ENCODE data around the gene FPR2. TPM values are rescaled to one million over a fixed set of nuclear protein-coding genes. Genes with fewer than 3 reads are reported as not detected.

FPR2 gene
- polyA plus RNA-seq, 3 donors: 36.2 to 108 (median 70.3) TPM

DNA sequence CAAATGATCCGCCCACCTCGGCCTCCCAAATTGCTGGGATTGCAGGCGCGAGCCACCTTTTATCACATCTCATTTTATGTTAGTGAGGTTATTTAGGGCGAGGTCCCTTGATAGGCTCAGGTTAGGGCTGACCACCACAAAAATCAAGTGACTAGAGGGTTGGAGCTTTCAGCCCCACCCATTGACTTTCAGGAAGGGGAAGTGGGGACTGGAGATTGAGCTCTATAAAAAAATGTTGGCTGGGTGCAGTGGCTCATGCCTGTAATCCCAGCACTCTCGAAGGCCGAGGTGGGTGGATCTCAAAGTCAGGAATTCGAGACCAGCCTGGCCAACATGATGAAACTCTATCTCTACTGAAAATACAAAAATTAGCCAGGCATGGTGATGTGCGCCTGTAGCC, 54.1 kb downstream of the FPR2 start:
- Mint-ChIP-seq H3K9me3 (peaks cover 0 to 6% (median 3%) of the 10 kb centered on the region in 7 donors), H3K36me3 (peaks cover 5% of the 10 kb centered on the region in 2 donors), H3K4me1 (peaks cover 78% of the 10 kb centered on the region), H3K27ac (peak overlapping the region; percentile 59 to 94 (median 80)), H3K4me3 (no peak overlapping the region), H3K27me3 (ENCODE audit: low read depth in 3 of 3) (peaks cover 0 to 8% (median 2%) of the 10 kb centered on the region in 3 donors)
- 0% methylated on average over 2 of the region's 9 CpGs for WGBS (ENCODE audit: insufficient coverage)
- Histone ChIP-seq H2AFZ (ENCODE audit: insufficient read depth, low read depth, low read length, poor library complexity, severe bottlenecking) (no peak overlapping the region), H4K20me1 (ENCODE audit: insufficient read depth, low read length) (no peaks in the 10 kb centered on the region), H3K4me2 (replicated peaks; ENCODE audit: extremely low read depth, low read length, poor library complexity, severe bottlenecking) (no peak overlapping the region), H3K27ac (ENCODE audit: low read depth in 1 of 2, low read length in 2 of 2) (peak overlapping the region; percentile 17 to 85), H3K9me3 (replicated peaks in 1 of 2; ENCODE audit: control insufficient read depth in 1 of 2, insufficient read depth in 1 of 2, low read length in 2 of 2) (peaks cover 0 to 3% of the 10 kb centered on the region in 2 donors), H3K4me3 (replicated peaks in 1 of 3; ENCODE audit: low read depth in 2 of 3, low read length in 3 of 3) (no peak overlapping the region), H3K9ac (ENCODE audit: insufficient read depth, low read length, poor library complexity, severe bottlenecking) (no peak overlapping the region), H3K79me2 (ENCODE audit: insufficient read depth, low read length) (no peaks in the 10 kb centered on the region), H3K27me3 (ENCODE audit: control insufficient read depth in 2 of 2, insufficient read depth in 2 of 2, low read length in 2 of 2) (no peaks in the 10 kb centered on the region), H3K4me1 (ENCODE audit: control insufficient read depth in 1 of 2, insufficient read depth in 2 of 2, low read length in 2 of 2) (peaks cover 80 to 81% of the 10 kb centered on the region in 2 donors), H3K36me3 (replicated peaks in 1 of 2; ENCODE audit: control insufficient read depth in 1 of 2, insufficient read depth in 2 of 2, low read length in 2 of 2) (no peaks in the 10 kb centered on the region)
- DNase-seq: peak; percentile 50 to 65 (median 51)
- TF ChIP-seq, protein P1, sequence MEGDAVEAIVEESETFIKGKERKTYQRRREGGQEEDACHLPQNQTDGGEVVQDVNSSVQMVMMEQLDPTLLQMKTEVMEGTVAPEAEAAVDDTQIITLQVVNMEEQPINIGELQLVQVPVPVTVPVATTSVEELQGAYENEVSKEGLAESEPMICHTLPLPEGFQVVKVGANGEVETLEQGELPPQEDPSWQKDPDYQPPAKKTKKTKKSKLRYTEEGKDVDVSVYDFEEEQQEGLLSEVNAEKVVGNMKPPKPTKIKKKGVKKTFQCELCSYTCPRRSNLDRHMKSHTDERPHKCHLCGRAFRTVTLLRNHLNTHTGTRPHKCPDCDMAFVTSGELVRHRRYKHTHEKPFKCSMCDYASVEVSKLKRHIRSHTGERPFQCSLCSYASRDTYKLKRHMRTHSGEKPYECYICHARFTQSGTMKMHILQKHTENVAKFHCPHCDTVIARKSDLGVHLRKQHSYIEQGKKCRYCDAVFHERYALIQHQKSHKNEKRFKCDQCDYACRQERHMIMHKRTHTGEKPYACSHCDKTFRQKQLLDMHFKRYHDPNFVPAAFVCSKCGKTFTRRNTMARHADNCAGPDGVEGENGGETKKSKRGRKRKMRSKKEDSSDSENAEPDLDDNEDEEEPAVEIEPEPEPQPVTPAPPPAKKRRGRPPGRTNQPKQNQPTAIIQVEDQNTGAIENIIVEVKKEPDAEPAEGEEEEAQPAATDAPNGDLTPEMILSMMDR (IDR thresholded peaks at IDR 0.05): no peak
- intact Hi-C loops (cut with micrococcal nuclease): no loop called here

DNA sequence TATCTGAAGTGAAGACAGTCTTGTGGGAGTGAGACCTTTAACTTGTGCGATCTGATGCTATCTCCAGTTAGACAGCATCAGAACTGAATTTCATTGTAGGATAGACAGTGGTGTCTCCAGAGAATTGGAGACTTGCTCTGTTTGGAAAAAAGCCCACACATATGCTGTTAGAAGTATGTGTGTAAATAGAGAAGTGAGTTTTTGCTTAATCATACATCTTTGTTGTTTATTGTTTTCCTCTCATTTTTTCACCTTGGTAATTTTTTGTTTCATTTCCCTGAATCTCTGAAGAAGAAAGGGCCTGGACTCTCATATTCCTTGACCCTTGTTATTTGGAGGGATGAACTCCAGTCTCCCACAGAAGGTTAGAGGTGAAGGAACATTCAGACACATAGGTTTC, 55.7 kb downstream of the FPR2 start:
- no peak overlapping the region for H2AFZ ChIP-seq (ENCODE audit: insufficient read depth, low read depth, low read length, poor library complexity, severe bottlenecking)
- DNase-seq: peak; percentile 48 to 73 (median 66)
- H3K27me3 Mint-ChIP-seq (ENCODE audit: low read depth in 3 of 3): peaks cover 0 to 10% (median 2%) of the 10 kb centered on the region in 3 donors
- peak overlapping the region in 1 of 3 experiments; percentile 19 for H3K4me3 ChIP-seq (replicated peaks in 1 of 3; ENCODE audit: low read depth in 2 of 3, low read length in 3 of 3)
- H3K36me3 ChIP-seq (replicated peaks in 1 of 2; ENCODE audit: control insufficient read depth in 1 of 2, insufficient read depth in 2 of 2, low read length in 2 of 2): no peaks in the 10 kb centered on the region
- peak overlapping the region; percentile 29 for H3K9ac ChIP-seq (ENCODE audit: insufficient read depth, low read length, poor library complexity, severe bottlenecking)
- H3K4me3 Mint-ChIP-seq: no peak overlapping the region
- peaks cover 0 to 3% of the 10 kb centered on the region in 2 donors for H3K9me3 ChIP-seq (replicated peaks in 1 of 2; ENCODE audit: control insufficient read depth in 1 of 2, insufficient read depth in 1 of 2, low read length in 2 of 2)
- no peaks in the 10 kb centered on the region for H4K20me1 ChIP-seq (ENCODE audit: insufficient read depth, low read length)
- intact Hi-C loops (cut with micrococcal nuclease): no loop called here
- peak overlapping the region; percentile 29 to 85 for H3K27ac ChIP-seq (ENCODE audit: low read depth in 1 of 2, low read length in 2 of 2)
- H3K9me3 Mint-ChIP-seq: peaks cover 0 to 10% (median 3%) of the 10 kb centered on the region in 7 donors
- TF ChIP-seq, protein P1 (IDR thresholded peaks at IDR 0.05): no peak
- H3K79me2 ChIP-seq (ENCODE audit: insufficient read depth, low read length): no peaks in the 10 kb centered on the region
- H3K27me3 ChIP-seq (ENCODE audit: control insufficient read depth in 2 of 2, insufficient read depth in 2 of 2, low read length in 2 of 2): no peaks in the 10 kb centered on the region
- peaks cover 80 to 81% of the 10 kb centered on the region in 2 donors for H3K4me1 ChIP-seq (ENCODE audit: control insufficient read depth in 1 of 2, insufficient read depth in 2 of 2, low read length in 2 of 2)
- H3K27ac Mint-ChIP-seq: peak overlapping the region; percentile 80 to 94 (median 89)
- H3K4me2 ChIP-seq (replicated peaks; ENCODE audit: extremely low read depth, low read length, poor library complexity, severe bottlenecking): peak overlapping the region; percentile 9
- H3K36me3 Mint-ChIP-seq: peaks cover 5% of the 10 kb centered on the region in 2 donors
- H3K4me1 Mint-ChIP-seq: peaks cover 78% of the 10 kb centered on the region
- WGBS (ENCODE audit: insufficient coverage): no CpG with 5 or more reads among the region's 1 CpG

Data from CD14-positive monocyte (primary cell).